GM21381 (cell line): ENCODE results near the gene BCL11B.
A peak's percentile ranks its signal among the peaks of the same experiment; 100 is the strongest.

Experiments used
- ATAC-seq: cut with Tn5 transposase; IDR thresholded peaks from one replicate; pipeline ENCODE4 v1.9.1; 2021; ENCODE audit warnings: mild to moderate bottlenecking, moderate library complexity; ENCODE audit not compliant: unreplicated experiment

BCL11B gene

GRCh38 chr14:99271951-99272631, at the start of gene BCL11B:
Gene BCL11B (minus strand): TSS chr14:99272197. CDS start chr14:99271218, 979 bp downstream.
- ATAC-seq = peak; percentile 74

DNA sequence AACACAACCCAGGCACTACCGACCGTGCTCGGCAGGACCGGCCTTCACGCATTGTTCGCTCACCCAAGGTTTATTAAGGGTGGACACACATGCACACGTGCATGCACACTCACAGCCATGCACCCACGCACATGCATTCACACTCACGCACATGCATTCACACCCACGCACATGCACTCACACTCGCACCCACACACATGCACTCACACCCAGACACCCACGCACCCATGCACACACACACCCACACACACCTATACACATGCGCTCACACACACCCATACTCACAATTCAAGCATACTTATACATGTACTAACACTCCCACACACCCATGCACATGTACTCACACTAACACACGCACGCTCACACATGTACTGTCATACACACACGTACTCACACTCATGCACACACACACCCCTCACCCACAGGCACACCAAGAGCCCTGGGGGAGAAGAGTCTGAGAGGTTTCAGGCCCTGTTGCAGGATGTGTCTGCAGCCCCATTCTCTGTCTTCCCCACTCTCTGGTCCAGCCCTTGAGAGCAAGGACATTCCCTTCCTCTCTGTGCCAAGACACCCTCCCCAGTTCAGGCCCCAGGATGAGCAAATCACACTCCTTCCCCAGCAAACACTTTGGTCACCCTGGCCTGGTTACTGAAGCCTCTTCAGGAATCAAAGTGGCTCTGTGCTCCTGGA, 49.4 kb upstream of the BCL11B start:
- no peak for ATAC-seq

GRCh38 chr14:99320621-99321235, 48.7 kb upstream of the BCL11B start:
- peak; percentile 32 for ATAC-seq

DNA sequence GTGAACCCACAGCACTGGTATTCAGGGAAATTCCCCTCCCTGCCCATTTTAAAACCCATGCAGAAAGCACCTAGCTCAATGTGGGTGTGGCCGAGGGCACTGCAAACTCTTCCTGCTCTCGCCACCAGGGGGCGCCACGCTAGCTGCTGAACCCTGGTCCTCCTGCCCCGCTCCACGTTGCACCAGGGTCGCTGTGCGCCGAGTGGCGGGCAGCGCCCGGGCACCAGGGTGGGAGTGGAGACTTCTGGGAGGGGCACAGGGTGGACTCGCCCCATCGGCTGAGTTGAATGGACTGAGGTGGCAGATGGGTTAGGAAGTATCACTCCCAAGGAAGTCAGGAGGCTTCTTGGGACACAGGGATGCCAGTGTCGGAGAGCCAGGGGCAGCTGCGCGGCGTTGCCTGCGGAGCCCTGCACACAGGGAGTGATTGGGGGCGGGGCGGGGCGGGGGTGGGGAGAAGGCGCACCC, 48.1 kb upstream of the BCL11B start:
- peak; percentile 65 for ATAC-seq

DNA sequence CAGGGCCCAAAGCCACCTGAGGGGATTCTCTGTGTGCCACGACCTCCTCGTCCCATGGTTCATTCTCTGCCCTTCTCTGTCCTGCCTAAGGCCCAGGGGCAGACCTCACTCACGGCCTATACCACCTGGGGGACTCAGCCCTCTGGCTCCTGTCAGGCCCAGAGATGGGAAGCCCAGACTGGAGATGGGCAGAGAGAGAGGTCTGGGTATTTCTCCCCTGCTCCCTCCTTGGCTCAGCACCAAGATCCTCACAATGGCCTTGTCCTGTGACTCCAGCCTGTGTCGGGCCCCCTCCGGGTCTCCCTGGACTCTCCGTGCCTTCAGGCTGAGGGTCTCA, 46.9 kb upstream of the BCL11B start:
- no peak for ATAC-seq

GRCh38 chr14:99318091-99318958, 46.3 kb upstream of the BCL11B start:
- no peak for ATAC-seq

GRCh38 chr14:99317231-99318090, 45.5 kb upstream of the BCL11B start:
- no peak for ATAC-seq

- no peak for ATAC-seq
Observed at GRCh38 chr14:99316281-99317163, 44.5 kb upstream of the BCL11B start.

DNA sequence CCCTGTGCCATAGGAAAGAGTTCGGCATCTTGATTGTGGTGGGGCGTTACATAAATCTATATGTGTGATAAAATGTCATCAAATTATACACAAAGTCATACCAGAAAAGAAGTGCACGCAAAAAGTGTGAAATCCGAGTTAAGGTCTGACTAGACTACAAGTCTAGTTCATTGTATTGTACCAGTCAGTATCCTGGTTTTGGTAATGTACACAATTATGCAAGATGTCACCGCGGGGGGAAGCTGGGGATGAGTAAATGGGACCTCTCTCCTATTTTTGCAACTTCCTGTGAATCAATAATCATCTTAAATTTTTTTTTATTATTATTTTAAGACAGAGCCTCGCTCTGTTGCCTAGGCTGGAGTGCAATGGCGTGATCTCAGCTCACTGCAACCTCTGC, 43.2 kb upstream of the BCL11B start:
- no peak for ATAC-seq

- no peak for ATAC-seq
Observed at GRCh38 chr14:99314623-99315022, 42.6 kb upstream of the BCL11B start.

DNA sequence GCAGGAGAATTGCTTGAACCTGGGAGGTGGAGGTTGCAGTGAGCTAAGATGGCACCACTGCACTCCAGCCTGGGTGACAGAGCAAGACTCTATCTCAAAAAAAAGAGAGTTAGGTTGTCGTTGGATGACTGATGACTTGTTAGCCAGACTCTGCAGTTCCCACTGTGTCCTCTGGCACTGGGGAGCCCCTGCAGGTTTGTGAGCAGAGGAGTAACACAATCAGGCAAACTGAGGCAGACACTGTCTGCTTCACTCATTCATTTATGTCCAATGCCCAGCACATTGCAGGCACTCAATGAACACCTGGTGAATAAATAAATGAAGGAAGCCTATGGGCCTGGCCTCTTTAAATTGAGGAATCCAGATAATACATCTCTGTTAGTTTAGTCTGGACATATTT, 41.2 kb upstream of the BCL11B start:
- no peak for ATAC-seq

- ATAC-seq = no peak
Observed at GRCh38 chr14:99312106-99312505, 40.1 kb upstream of the BCL11B start.

GRCh38 chr14:99309220-99309766, 37.3 kb upstream of the BCL11B start:
- no peak for ATAC-seq

DNA sequence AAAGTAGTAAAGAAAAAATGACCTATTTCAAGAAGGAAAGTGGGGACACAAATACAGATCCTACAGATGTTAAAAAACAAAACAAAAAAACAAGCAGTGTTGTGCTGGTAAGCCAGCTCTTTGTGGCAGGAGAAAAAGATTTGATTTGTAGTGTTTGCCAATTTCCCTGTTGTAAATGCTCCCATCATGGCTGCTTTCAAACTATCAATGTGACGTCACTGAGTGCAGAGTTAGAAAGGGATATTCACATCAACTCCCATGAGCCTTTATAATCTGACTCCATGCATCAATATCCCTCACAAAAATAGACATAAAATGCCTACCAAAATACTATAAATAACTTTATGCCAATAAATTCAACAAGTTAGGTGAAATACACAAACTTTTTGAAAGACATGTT, 32.2 kb upstream of the BCL11B start:
- no peak for ATAC-seq

DNA sequence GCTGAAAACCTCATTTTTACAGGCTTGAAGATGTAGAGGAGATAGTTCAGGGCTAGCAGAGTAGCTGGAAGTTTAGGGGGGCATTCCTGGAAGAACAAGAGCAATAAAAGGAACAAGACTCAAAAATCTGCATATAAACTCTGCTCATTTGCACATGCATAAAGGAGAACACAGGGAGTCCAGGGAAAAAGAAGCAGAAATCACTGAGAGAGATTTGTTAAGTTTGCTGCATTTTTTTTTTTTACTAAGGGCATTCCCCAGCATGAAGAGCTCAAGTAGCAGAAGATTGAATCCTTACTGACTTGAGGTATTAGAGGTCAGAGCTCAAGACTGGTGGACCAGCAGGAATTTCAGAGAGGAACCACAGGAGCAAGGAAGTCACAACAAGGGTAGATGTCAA, 28.2 kb upstream of the BCL11B start:
- no peak for ATAC-seq

DNA sequence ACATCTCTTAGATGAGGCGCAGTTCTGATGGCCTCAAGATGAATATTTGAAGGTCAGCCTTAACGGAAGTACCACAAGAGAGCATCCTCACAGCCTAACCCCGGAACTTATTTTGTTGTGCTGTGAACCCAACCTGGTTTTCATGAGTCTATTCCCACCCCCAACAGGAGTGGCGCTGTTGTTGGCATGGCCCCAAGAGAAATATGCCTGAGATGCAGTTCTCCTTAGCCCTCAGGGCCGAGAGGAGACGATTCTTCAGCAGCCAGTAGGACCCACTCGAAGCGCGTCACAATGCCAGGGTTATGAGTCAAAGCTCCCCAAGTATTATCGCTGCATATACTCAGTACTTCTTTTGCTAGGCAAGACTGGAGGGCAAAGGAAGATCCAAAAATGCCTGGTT, 24.5 kb upstream of the BCL11B start:
- ATAC-seq = no peak

- no peak for ATAC-seq
Observed at GRCh38 chr14:99289394-99290189, 17.6 kb upstream of the BCL11B start.

- ATAC-seq = no peak
Observed at GRCh38 chr14:99288948-99289347, 17.0 kb upstream of the BCL11B start.
